Measurements from ENCODE around the gene MVB12B.

The MVB12B gene

GRCh38 chr9:126521551-126521950 lies 194.9 kb downstream of the MVB12B start:
- no peak for DNase-seq (ENCODE audit: low spot score)

- DNase-seq (ENCODE audit: low spot score): no peak
Measured at GRCh38 chr9:126521976-126522590, 195.5 kb downstream of the MVB12B start.

GRCh38 chr9:126522612-126523356 lies 196.2 kb downstream of the MVB12B start:
- DNase-seq (ENCODE audit: low spot score): no peak

GRCh38 chr9:126523611-126524111 lies 197.0 kb downstream of the MVB12B start:
- DNase-seq (ENCODE audit: low spot score): peak; percentile 62

- no peak for DNase-seq (ENCODE audit: low spot score)
Measured at GRCh38 chr9:126524353-126525077, 197.9 kb downstream of the MVB12B start.

GRCh38 chr9:126526218-126527108 lies 199.8 kb downstream of the MVB12B start:
- DNase-seq (ENCODE audit: low spot score): no peak

- no peak for DNase-seq (ENCODE audit: low spot score)
Measured at GRCh38 chr9:126527109-126527825, 200.6 kb downstream of the MVB12B start.

- DNase-seq (ENCODE audit: low spot score): no peak
Measured at GRCh38 chr9:126528111-126528510, 201.5 kb downstream of the MVB12B start.

- DNase-seq (ENCODE audit: low spot score): no peak
Measured at GRCh38 chr9:126528915-126529314, 202.3 kb downstream of the MVB12B start.

- no peak for DNase-seq (ENCODE audit: low spot score)
Measured at GRCh38 chr9:126531035-126531571, 204.5 kb downstream of the MVB12B start.

- DNase-seq (ENCODE audit: low spot score): no peak
Measured at GRCh38 chr9:126531591-126531990, 205.0 kb downstream of the MVB12B start.

GRCh38 chr9:126532019-126532462 lies 205.4 kb downstream of the MVB12B start:
- DNase-seq (ENCODE audit: low spot score): no peak

- DNase-seq (ENCODE audit: low spot score): no peak
Measured at GRCh38 chr9:126532489-126532888, 205.9 kb downstream of the MVB12B start.

- no peak for DNase-seq (ENCODE audit: low spot score)
Measured at GRCh38 chr9:126532951-126533925, 206.6 kb downstream of the MVB12B start.

GRCh38 chr9:126533926-126534310 lies 207.3 kb downstream of the MVB12B start:
- DNase-seq (ENCODE audit: low spot score): no peak

GRCh38 chr9:126534431-126535186 lies 208.0 kb downstream of the MVB12B start:
- no peak for DNase-seq (ENCODE audit: low spot score)

GRCh38 chr9:126536131-126536530 lies 209.5 kb downstream of the MVB12B start:
- no peak for DNase-seq (ENCODE audit: low spot score)

GRCh38 chr9:126536841-126537465 lies 210.3 kb downstream of the MVB12B start:
- DNase-seq (ENCODE audit: low spot score): no peak
